Retinal pigment epithelial cell (primary cell): ENCODE data around the gene OR10A4.
"Not testable (repeated sequence)": the region's sequence is repeated elsewhere in the genome, so short reads cannot be mapped to it uniquely, and the experiment has no call there.

Experiments used
- DNase-seq: peaks from one replicate; pipeline ENCODE4 v3.0.0-alpha.2; 2010; ENCODE audit warnings: low read depth
- H3K4me3 ChIP-seq: 2 replicates; pipeline ENCODE4 v1.5.1; 2011; ENCODE audit warnings: mild to moderate bottlenecking, low read length, control low read depth, moderate library complexity
- CTCF ChIP-seq: conservative IDR thresholded peaks from 2 replicates; pipeline ENCODE4 v1.5.1; 2011; ENCODE audit warnings: low read depth, low read length, control low read depth, inconsistent platforms

OR10A4 gene

DNA sequence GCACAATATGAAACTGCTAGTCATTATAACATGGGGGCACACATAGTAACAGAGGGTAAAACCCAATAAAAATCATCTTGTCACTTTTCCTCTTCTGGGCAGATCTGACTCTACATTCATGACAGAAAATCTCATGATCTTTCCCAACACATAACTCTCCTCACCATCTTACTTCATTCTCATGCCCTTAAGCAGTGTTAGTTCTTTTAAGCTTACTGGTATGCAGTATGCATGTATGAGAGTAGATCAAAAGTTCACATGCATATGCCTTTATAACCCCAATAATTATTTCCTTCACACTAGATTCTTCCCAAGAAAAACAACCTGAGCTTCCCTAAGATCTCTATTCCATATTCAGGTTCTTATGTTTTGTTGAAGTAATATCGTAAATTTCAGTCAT, 5.1 kb upstream of the OR10A4 start:
- no peak for DNase-seq
- H3K4me3 ChIP-seq: no peak overlapping the region
- no peak for TF ChIP-seq CTCF

- no peak for DNase-seq
- H3K4me3 ChIP-seq: no peak overlapping the region
- TF ChIP-seq CTCF: no peak
These were observed 664 bp upstream of the OR10A4 start for GRCh38 chr11:6875761-6876160.

DNA sequence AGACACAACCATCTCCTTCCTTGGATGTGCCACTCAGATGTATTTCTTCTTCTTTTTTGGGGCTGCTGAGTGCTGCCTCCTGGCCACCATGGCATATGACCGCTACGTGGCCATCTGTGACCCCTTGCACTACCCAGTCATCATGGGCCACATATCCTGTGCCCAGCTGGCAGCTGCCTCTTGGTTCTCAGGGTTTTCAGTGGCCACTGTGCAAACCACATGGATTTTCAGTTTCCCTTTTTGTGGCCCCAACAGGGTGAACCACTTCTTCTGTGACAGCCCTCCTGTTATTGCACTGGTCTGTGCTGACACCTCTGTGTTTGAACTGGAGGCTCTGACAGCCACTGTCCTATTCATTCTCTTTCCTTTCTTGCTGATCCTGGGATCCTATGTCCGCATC, 489 bp downstream of the OR10A4 start:
- DNase-seq: no peak
- TF ChIP-seq CTCF: no peak
- no peak overlapping the region for H3K4me3 ChIP-seq

DNA sequence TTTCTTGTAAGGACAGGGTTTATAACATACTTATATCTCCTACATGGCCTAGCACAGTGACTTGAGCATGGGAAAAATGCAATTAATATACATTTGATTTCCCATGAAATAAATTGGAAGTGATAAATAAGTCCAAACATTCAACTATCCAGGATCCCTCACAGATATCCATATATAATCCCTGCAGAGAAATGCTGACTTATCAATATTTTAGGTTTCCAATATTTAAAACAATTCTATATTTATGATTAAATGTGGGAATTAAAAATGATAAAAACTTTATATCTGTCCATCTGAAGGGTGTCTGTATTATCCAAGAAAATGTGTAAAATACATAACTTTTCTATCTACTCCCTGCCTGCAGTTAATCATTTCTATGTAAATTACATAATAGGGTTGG, 6.3 kb downstream of the OR10A4 start:
- TF ChIP-seq CTCF: no peak
- no peak overlapping the region for H3K4me3 ChIP-seq
- no peak for DNase-seq

GRCh38 chr11:6887711-6888110, 11.3 kb downstream of the OR10A4 start:
- DNase-seq, H3K4me3 ChIP-seq: not testable (repeated sequence)

DNA sequence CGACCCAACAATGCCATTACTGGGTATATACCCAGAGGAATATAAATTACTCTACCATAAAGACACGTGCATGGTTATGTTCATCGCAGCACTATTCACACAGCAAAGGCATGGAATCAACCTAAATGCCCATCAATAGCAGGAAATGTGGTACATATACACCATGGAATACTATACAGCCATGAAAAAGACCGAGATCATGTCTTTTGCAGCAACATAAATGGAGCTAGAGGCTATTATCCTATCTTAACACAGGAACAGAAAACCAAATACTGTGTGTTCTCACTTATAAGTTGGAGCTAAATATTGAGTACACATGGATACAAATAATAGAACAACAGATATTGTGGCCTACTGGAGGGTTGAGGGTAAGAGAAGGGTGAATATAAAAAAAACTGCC, 12.4 kb downstream of the OR10A4 start:
- no peak for TF ChIP-seq CTCF
- no peak for DNase-seq
- no peak overlapping the region for H3K4me3 ChIP-seq

DNA sequence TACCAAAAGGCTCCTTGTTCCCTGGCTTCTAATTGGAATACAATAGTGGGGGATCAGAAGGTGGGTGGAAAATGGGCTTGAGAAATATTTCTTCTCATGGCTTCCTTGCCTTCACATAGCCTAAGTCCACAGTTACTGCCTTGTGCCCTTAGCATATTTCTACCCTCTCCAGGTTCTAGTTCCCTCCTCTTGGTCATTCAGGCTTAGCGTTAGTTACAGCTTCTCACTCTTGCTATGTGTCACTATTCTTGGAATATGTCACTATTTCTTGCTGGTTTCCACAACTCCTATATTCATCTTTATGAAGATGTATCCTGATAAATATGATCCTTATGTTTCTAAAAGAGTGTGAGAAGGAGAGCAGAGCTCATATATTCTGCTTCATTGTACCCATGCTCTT, 13.4 kb downstream of the OR10A4 start:
- DNase-seq: no peak
- no peak overlapping the region for H3K4me3 ChIP-seq
- TF ChIP-seq CTCF: no peak

- TF ChIP-seq CTCF: no peak
- no peak for DNase-seq
- no peak within 1 kb of the TSS for H3K4me3 ChIP-seq
These were observed 16.0 kb downstream of the OR10A4 start, which contains the start of gene OR2D2 for GRCh38 chr11:6892400-6892799. Gene OR2D2, minus strand, starts transcription at chr11:6892500. Its CDS starts 0 bp downstream, at chr11:6892500.
